ENCODE data around the gene LPAR6.

- TF ChIP-seq CTCF (IDR thresholded peaks at IDR 0.05) = no peak
- TF ChIP-seq POLR2AphosphoS5 (IDR thresholded peaks at IDR 0.05) = no peak
- no peak for TF ChIP-seq POLR2A (IDR thresholded peaks at IDR 0.05)
Observed at GRCh38 chr13:48405875-48406274, 7.0 kb downstream of the LPAR6 start.

Data from prostate gland (tissue), 2 donors.